NCI-H1048 (cell line): ENCODE data around the gene UNKL.
"Not testable (repeated sequence)": the region's sequence is repeated elsewhere in the genome, so short reads cannot be mapped to it uniquely, and the experiment has no call there.

Experiments
- DNase-seq: peaks from one replicate; lab custom pipeline; 2025; lab: John Stamatoyannopoulos, UW

UNKL gene

GRCh38 chr16:1338855-1339675 is 75.4 kb downstream of the UNKL start:
- no peak for DNase-seq

- DNase-seq = no peak
Measured at GRCh38 chr16:1338119-1338730, 76.3 kb downstream of the UNKL start.

GRCh38 chr16:1337486-1337885 is 77.0 kb downstream of the UNKL start:
- DNase-seq = no peak

GRCh38 chr16:1336619-1337018 is 77.9 kb downstream of the UNKL start:
- DNase-seq = no peak

GRCh38 chr16:1335996-1336395 is 78.5 kb downstream of the UNKL start:
- DNase-seq = no peak

- DNase-seq = no peak
Measured at GRCh38 chr16:1335211-1335971, 79.1 kb downstream of the UNKL start.

- DNase-seq = no peak
Measured at GRCh38 chr16:1334739-1335138, 79.8 kb downstream of the UNKL start.

GRCh38 chr16:1333854-1334700 is 80.4 kb downstream of the UNKL start:
- DNase-seq = no peak

- no peak for DNase-seq
Measured at GRCh38 chr16:1333149-1333812, 81.2 kb downstream of the UNKL start, which contains the start of gene BAIAP3. BAIAP3 (plus strand) TSS chr16:1333645; CDS start chr16:1338550, 4,905 bp downstream.

GRCh38 chr16:1332618-1333148 is 81.8 kb downstream of the UNKL start:
- DNase-seq = no peak

- no peak for DNase-seq
Measured at GRCh38 chr16:1331712-1332617, 82.5 kb downstream of the UNKL start.

GRCh38 chr16:1330931-1331711 is 83.4 kb downstream of the UNKL start:
- DNase-seq = no peak

GRCh38 chr16:1330260-1330914 is 84.1 kb downstream of the UNKL start:
- no peak for DNase-seq

- DNase-seq = not testable (repeated sequence)
Measured at GRCh38 chr16:1328961-1329360, 85.5 kb downstream of the UNKL start.

GRCh38 chr16:1328136-1328535 is 86.4 kb downstream of the UNKL start:
- DNase-seq = not testable (repeated sequence)

- no peak for DNase-seq
Measured at GRCh38 chr16:1327619-1327947, 86.9 kb downstream of the UNKL start.

- DNase-seq = no peak
Measured at GRCh38 chr16:1326946-1327618, 87.4 kb downstream of the UNKL start.

- no peak for DNase-seq
Measured at GRCh38 chr16:1326391-1326790, 88.1 kb downstream of the UNKL start.
